Measurements from ENCODE around the gene INPP5F. TPM values are rescaled to one million over a fixed set of nuclear protein-coding genes. Genes with fewer than 3 reads are reported as not detected.

The INPP5F gene
- total and polyA plus RNA-seq, 10 of the 15 experiments (the other 5 are each of a cell fraction or from before 2014, with no cell fraction given), result 6.0 to 49.3 (median 34.3) TPM

- TF ChIP-seq, protein P1, sequence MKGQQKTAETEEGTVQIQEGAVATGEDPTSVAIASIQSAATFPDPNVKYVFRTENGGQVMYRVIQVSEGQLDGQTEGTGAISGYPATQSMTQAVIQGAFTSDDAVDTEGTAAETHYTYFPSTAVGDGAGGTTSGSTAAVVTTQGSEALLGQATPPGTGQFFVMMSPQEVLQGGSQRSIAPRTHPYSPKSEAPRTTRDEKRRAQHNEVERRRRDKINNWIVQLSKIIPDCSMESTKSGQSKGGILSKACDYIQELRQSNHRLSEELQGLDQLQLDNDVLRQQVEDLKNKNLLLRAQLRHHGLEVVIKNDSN (IDR thresholded peaks at IDR 0.05; ENCODE audit: borderline replicate concordance, extremely low read length, insufficient read depth, low read depth, low read length), result no peak
- TF ChIP-seq RBBP5 (conservative IDR thresholded peaks at IDR 0.05), result no peak
- TF ChIP-seq USF2 (IDR thresholded peaks at IDR 0.05; ENCODE audit: borderline replicate concordance, low read depth, low read length), result no peak
- TF ChIP-seq YY1 (IDR thresholded peaks at IDR 0.05; ENCODE audit: low read depth, low read length), result no peak
- TF ChIP-seq CHD4 (IDR thresholded peaks at IDR 0.05), result no peak
- no peak for TF ChIP-seq CBX5 (IDR thresholded peaks at IDR 0.05; ENCODE audit: low read depth)
- no peak for TF ChIP-seq MYB (IDR thresholded peaks at IDR 0.05; ENCODE audit: borderline replicate concordance, low read depth, low read length)
- no peak for TF ChIP-seq ZBTB4 (CRISPR knock-in tag; IDR thresholded peaks at IDR 0.05)
- TF ChIP-seq SPI1 (IDR thresholded peaks at IDR 0.05; ENCODE audit: borderline replicate concordance, insufficient read depth, low read depth, low read length), result peak; percentile 84
- TF ChIP-seq EED (IDR thresholded peaks at IDR 0.05; ENCODE audit: low read depth), result no peak
- 0 out of 4 replicates have a peak, but pooled peaks of 1 of the 2 experiments have one; percentile 19 for TF ChIP-seq BHLHE40 (IDR thresholded peaks at IDR 0.05; ENCODE audit: borderline replicate concordance in 1 of 2, low read depth in 2 of 2, low read length in 1 of 2)
- TF ChIP-seq MEF2B (IDR thresholded peaks at IDR 0.05; ENCODE audit: partially characterized antibody, poor library complexity, severe bottlenecking), result peak; percentile 12
- no peak for TF ChIP-seq CBX3 (IDR thresholded peaks at IDR 0.05; ENCODE audit: borderline replicate concordance, low read depth)
- TF ChIP-seq LARP7 (IDR thresholded peaks at IDR 0.05), result no peak
- no peak for TF ChIP-seq SREBF2 (IDR thresholded peaks at IDR 0.05; ENCODE audit: low read length)
- no peak for TF ChIP-seq NR2C2 (IDR thresholded peaks at IDR 0.05; ENCODE audit: borderline replicate concordance, control insufficient read depth, insufficient read length, low read depth)
- TF ChIP-seq RB1 (IDR thresholded peaks at IDR 0.05; ENCODE audit: borderline replicate concordance), result no peak
- no peak for TF ChIP-seq CREB1 (IDR thresholded peaks at IDR 0.05; ENCODE audit: low read depth)
- TF ChIP-seq ASH2L (IDR thresholded peaks at IDR 0.05; ENCODE audit: borderline replicate concordance, low read depth), result no peak
- TF ChIP-seq ATF7 (IDR thresholded peaks at IDR 0.05; ENCODE audit: low read depth), result peak; percentile 52; the same call in 1 of the 2 replicates
- TF ChIP-seq BMI1 (IDR thresholded peaks at IDR 0.05; ENCODE audit: borderline replicate concordance), result no peak
- peak; percentile 25; the same call in 1 of the 2 replicates for TF ChIP-seq RUNX3 (IDR thresholded peaks at IDR 0.05; ENCODE audit: low read length)
- TF ChIP-seq MTA2 (IDR thresholded peaks at IDR 0.05; ENCODE audit: low read depth), result peak; percentile 82
- no peak for TF ChIP-seq NR2C1 (IDR thresholded peaks at IDR 0.05)
- no peak for TF ChIP-seq SKIL (IDR thresholded peaks at IDR 0.05; ENCODE audit: low read depth, poor library complexity, severe bottlenecking)
Measured at GRCh38 chr10:119783665-119784027, 57.8 kb downstream of the INPP5F start (continued).
